Transverse colon (tissue), 3 donors: ENCODE measurements around the gene PLA2G4E.

Source experiments
- POLR2A ChIP-seq: fragments of 450-650 bp; IDR thresholded peaks from one replicate; pipeline ENCODE4 v1.6.1; 2016; ENCODE audit warnings: antibody characterized with exemption, mild to moderate bottlenecking, moderate library complexity
- POLR2AphosphoS5 ChIP-seq, 3 donors: sonication (generic); formaldehyde crosslinking; IDR thresholded peaks; one replicate each; pipeline ENCODE4 v1.6.1; 2016; ENCODE audit warnings: antibody characterized with exemption in 3 of 3

- TF ChIP-seq POLR2A (no peak), POLR2AphosphoS5 (IDR thresholded peaks at IDR 0.05) (no peak)
Observed at GRCh38 chr15:42065468-42065867, 44.6 kb upstream of the PLA2G4E start.
